ENCODE measurements around the gene YDJC.
"Not testable (repeated sequence)": the region's sequence is repeated elsewhere in the genome, so short reads cannot be mapped to it uniquely, and the experiment has no call there.

YDJC gene

GRCh38 chr22:21631025-21631424 is 1.2 kb upstream of the YDJC start:
- no peak for DNase-seq

DNA sequence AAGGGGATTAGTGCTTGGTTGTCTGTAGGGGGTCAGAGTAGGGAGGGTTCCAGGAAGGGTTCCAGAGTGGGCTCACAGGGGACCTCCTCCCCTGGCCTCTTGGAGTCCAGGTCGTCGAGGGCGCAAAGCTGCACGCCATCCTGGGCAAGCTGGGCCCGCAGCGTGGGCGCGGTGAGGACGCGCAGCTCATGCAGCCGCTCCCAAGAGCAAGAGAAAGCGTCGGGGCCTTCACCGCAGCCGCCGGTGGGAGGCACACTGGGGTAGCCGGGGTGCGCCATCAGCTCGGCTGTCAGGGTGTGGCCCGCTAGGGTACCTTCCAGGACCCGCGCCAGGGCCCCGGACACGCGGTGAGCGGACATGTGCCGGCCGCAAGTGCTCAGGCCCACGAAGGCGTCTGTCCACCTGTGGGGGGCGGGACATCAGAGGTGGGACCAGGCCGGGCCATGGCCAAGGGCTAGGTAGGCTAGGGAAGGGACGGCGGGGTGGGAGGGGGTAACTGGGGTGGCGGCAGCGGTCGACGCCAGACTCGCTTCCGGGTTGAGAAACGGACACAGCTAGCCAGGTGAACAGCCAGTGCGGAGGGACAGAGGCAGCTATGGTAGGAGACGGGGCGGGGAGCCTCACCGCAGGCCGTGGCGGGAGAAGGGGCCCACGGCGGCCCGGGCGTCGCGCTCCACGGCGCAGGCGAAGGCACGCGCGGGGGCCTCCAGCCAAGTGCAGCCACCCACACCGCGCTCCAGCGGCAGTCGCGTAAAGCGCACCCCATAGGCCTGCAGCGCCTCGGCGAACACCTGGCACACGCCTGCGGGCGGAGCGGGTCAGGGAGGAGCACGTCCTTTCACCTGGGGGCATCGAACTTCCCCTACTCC is 1.2 kb downstream of the YDJC start:
- DNase-seq = no peak

- no peak for DNase-seq
Observed at GRCh38 chr22:21626735-21627469, 2.9 kb downstream of the YDJC start.

- DNase-seq = no peak
Observed at GRCh38 chr22:21626073-21626734, 3.6 kb downstream of the YDJC start.

- no peak for DNase-seq
Observed at GRCh38 chr22:21624880-21625791, 4.7 kb downstream of the YDJC start.

GRCh38 chr22:21624120-21624879 is 5.5 kb downstream of the YDJC start:
- DNase-seq = peak; percentile 49

DNA sequence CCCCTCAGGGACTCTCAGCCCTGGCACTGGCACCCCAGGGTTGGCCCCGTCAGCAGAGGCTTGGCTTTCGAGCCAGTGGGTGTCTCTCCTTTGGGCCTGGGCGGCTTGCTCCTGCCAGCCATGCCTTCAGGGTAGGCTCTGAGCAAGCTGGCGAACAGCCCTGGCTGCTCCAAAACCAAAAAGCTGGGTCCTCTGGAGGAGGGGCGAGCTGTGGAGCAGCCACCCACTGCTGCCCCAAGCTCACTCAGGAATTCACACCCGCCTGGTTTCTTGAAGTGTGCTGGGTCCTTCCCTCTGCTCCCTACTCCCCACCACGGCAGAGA is 6.2 kb downstream of the YDJC start:
- DNase-seq = no peak

GRCh38 chr22:21622919-21623647 is 6.7 kb downstream of the YDJC start:
- DNase-seq = no peak

- no peak for DNase-seq
Observed at GRCh38 chr22:21622011-21622918, 7.6 kb downstream of the YDJC start.

GRCh38 chr22:21621025-21621424 is 8.8 kb downstream of the YDJC start:
- no peak for DNase-seq

GRCh38 chr22:21617337-21617736 is 12.5 kb downstream of the YDJC start:
- not testable (repeated sequence) for DNase-seq

DNA sequence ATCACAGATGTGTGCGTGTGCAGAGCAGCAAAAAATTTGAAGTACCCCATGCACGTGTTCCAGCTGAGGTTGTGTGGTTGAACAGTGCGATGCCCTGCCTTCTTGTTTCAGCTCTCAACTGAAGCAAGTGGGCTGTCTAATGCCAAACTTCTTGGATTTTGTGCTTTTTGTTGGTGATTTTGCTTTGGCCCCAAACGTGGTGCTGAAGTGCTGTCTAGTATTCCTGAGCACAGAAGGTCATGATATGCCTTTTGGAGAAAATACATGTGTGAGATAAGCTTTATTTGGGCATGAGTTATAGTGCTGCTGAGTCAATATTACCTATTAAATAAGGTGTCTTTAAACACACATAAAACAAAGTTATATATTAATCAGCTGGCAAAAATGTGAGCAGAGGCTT is 14.1 kb downstream of the YDJC start:
- no peak for DNase-seq

- no peak for DNase-seq
Observed at GRCh38 chr22:21613553-21614233, 16.1 kb downstream of the YDJC start.

GRCh38 chr22:21612858-21613257 is 17.0 kb downstream of the YDJC start:
- no peak for DNase-seq

DNA sequence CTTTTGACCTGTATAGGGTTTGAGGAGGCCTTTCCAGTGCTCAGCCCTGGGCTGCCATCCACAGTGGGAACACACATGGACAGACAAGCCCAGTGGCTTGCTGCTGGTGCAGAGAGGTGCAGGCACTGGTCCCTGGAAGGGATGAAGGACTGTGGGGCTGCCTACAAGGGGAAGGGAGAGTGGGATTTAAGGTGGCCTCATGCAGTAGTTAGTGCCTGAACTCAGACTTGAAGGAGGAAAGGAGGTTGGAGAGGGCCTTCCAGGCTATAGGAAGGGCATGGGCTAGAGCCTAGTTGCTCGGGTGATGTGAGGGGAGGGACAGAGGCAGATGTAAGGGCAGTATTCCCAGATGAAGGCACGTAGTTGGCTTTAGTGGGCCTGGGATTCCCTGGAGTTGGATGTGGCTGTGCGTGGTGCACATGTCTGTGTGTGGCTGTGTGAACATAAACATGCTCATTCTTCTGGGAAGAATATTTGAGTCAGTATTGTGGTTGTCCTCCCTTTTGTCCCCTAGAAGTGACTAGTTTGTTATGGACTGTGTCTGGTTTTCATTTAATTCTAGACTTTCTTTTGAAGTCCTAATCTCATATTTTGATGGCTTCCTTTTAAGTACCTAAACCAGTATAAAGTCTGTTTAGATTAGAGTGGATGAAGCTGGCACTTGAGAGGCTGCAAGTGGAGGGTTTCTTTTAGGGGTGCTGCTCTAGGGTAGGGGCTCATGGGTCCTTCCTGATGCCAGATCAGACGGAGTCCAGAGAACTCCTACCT is 18.4 kb downstream of the YDJC start:
- DNase-seq = no peak

- not testable (repeated sequence) for DNase-seq
Observed at GRCh38 chr22:21609556-21610157, 20.2 kb downstream of the YDJC start.

- DNase-seq = no peak
Observed at GRCh38 chr22:21606775-21607174, 23.0 kb downstream of the YDJC start.

DNA sequence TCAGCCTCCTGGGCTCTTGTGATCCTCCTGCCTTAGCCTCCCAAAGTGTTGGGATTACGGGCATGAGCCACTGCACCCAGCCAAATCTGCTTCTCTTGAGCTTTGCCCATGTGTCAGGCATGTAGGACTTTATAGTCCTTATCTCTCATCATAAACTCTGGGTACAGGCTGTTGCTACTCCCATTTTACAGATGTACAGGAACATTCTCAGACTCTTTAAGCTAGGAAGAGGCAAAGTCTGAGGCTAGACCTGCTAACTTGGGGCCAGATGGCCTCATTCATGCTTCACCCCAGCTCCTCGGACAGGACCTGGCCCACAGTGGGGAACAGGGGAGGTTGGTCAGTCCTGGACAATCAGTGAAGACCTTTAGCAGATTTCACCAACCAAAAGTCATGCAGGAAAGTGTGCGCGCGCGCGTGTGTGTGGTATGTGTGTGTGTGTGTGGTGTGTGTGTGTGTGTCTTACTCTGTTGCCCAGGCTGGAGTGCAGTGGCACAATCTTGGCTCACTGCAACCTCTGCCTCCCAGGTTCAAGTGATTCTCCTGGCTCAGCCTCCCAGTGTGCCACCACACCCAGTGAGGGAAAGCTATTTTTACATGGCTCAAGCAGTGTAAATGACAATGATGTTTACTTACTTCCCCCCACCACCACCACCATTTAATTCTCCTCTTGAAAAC is 23.8 kb downstream of the YDJC start:
- DNase-seq = no peak

Measured in stimulated activated CD4-positive, alpha-beta T cell treated with anti-CD3 and anti-CD28 coated beads, Interleukin-12 subunit alpha, Interleukin-12 subunit beta, amount 100 ng/mL, for 4 hours (primary cell).